Peyer's patch (tissue), 4 donors: ENCODE data around the gene PLCL2.

Experiments
- CTCF ChIP-seq, 6 experiments: fragments of 450-650 bp in 4 of 6; fragments of 200-600 bp in 2 of 6; sonication (generic) in 1 of 6; IDR thresholded peaks; one replicate each; pipeline ENCODE4 v1.5.1; 2017 to 2019; ENCODE audit warnings: antibody characterized with exemption in 6 of 6, mild to moderate bottlenecking in 3 of 6, moderate library complexity in 1 of 6
- POLR2A ChIP-seq, 2 donors: fragments of 450-650 bp; IDR thresholded peaks; one replicate each; pipeline ENCODE4 v1.5.1; 2017; ENCODE audit warnings: antibody characterized with exemption in 2 of 2, mild to moderate bottlenecking in 2 of 2, moderate library complexity in 2 of 2

GRCh38 chr3:17136136-17136721 lies 251.5 kb downstream of the PLCL2 start:
- TF ChIP-seq CTCF (IDR thresholded peaks at IDR 0.05) (no peak), POLR2A (IDR thresholded peaks at IDR 0.05) (no peak)
